Amniotic epithelial cell (primary cell): ENCODE measurements around the gene DIMT1.
A peak's percentile ranks its signal among the peaks of the same experiment; 100 is the strongest.

Experiments
- DNase-seq: peaks from one replicate; pipeline ENCODE4 v3.0.0-alpha.2; 2010; ENCODE audit warnings: low read depth

DIMT1 gene

GRCh38 chr5:62371409-62371808 lies 32.3 kb downstream of the DIMT1 start:
- peak; percentile 19 for DNase-seq

- no peak for DNase-seq
Measured at GRCh38 chr5:62369039-62369438, 34.7 kb downstream of the DIMT1 start.

GRCh38 chr5:62362701-62363100 lies 41.0 kb downstream of the DIMT1 start:
- no peak for DNase-seq

- DNase-seq = peak; percentile 73
Measured at GRCh38 chr5:62354028-62354874, 49.5 kb downstream of the DIMT1 start.

- no peak for DNase-seq
Measured at GRCh38 chr5:62348723-62349481, 54.8 kb downstream of the DIMT1 start.

GRCh38 chr5:62347928-62348327 lies 55.8 kb downstream of the DIMT1 start:
- no peak for DNase-seq

GRCh38 chr5:62346748-62347147 lies 57.0 kb downstream of the DIMT1 start:
- DNase-seq = no peak

GRCh38 chr5:62343428-62343827 lies 60.3 kb downstream of the DIMT1 start:
- peak; percentile 15 for DNase-seq

GRCh38 chr5:62342476-62342837 lies 61.2 kb downstream of the DIMT1 start:
- no peak for DNase-seq

GRCh38 chr5:62341783-62342475 lies 61.8 kb downstream of the DIMT1 start:
- DNase-seq = no peak

- no peak for DNase-seq
Measured at GRCh38 chr5:62340979-62341378, 62.7 kb downstream of the DIMT1 start.

GRCh38 chr5:62340392-62340791 lies 63.3 kb downstream of the DIMT1 start:
- DNase-seq = no peak
